BE2C (cell line): Measurements from ENCODE around the gene SDR42E1. TPM values are rescaled to one million over a fixed set of nuclear protein-coding genes. Genes with fewer than 3 reads are reported as not detected.

ENCODE experiments used
- DNase-seq: peaks from one replicate; pipeline ENCODE4 v3.0.0-alpha.2; 2020
- H3K27me3 ChIP-seq: fragments of 250-450 bp; sonication (Bioruptor Pico); 2 replicates; pipeline ENCODE4 v1.5.1; 2020; ENCODE audit warnings: mild to moderate bottlenecking
- H3K36me3 ChIP-seq: fragments of 250-450 bp; sonication (Bioruptor Pico); 2 replicates; pipeline ENCODE4 v1.5.1; 2020; ENCODE audit warnings: mild to moderate bottlenecking
- H3K4me1 ChIP-seq: fragments of 250-450 bp; sonication (Bioruptor Pico); 2 replicates; pipeline ENCODE4 v1.5.1; 2020
- H3K4me3 ChIP-seq: 2 replicates; pipeline ENCODE4 v1.5.1; 2011; ENCODE audit warnings: low read depth, low read length
- H3K9me3 ChIP-seq: fragments of 250-450 bp; sonication (Bioruptor Pico); 2 replicates; pipeline ENCODE4 v1.5.1; 2020
- CTCF ChIP-seq: IDR thresholded peaks from 2 replicates; pipeline ENCODE4 v1.5.1; 2012; ENCODE audit warnings: mild to moderate bottlenecking, low read depth, low read length
- polyA plus RNA-seq: library from polyadenylated mRNA; unstranded; fragments of >200 nt; gene quantifications from one replicate; pipeline ENCODE4 v1.2.1, GENCODE V29; 2012; ENCODE audit warnings: low read depth, missing spikeins; ENCODE audit not compliant: insufficient read length, insufficient read depth

Gene SDR42E1, protein sequence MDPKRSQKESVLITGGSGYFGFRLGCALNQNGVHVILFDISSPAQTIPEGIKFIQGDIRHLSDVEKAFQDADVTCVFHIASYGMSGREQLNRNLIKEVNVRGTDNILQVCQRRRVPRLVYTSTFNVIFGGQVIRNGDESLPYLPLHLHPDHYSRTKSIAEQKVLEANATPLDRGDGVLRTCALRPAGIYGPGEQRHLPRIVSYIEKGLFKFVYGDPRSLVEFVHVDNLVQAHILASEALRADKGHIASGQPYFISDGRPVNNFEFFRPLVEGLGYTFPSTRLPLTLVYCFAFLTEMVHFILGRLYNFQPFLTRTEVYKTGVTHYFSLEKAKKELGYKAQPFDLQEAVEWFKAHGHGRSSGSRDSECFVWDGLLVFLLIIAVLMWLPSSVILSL
- 0.06 TPM for polyA plus RNA-seq

- no peaks in the 10 kb centered on the region; the same call in 1 of the 2 replicates for H3K9me3 ChIP-seq
- H3K36me3 ChIP-seq = no peaks in the 10 kb centered on the region
- no peaks in the 10 kb centered on the region for H3K4me1 ChIP-seq
- no peak within 1 kb of the TSS for H3K4me3 ChIP-seq
- no peaks in the 10 kb centered on the region for H3K27me3 ChIP-seq
- no peak for TF ChIP-seq CTCF
- no peak for DNase-seq
These were observed at the start of gene SDR42E1 for GRCh38 chr16:82011199-82011641. TSS of gene SDR42E1 (minus strand) at chr16:82011470. CDS start at chr16:82000858, 10,612 bp downstream.

DNA sequence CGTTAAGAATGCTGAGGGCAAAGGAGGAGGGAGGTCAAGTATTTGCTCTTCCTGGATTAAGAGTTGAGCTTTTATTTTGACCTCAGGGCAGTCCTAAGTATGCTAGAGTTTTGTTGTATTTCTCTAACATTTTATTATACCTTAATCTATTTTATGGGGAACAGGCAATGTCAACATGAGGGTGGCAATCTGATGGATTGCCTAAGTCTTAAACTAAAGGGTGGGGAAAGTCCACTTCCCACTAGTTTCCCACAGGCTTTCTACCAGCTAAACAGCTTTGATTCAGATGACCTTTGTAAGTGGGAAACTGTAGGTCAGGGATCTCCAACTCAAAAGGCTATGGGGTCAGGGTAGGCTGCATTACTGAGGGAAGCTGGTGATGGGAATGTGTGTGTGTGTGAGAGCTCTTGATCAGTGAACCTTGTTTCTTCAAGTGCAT lies 48.7 kb upstream of the SDR42E1 start:
- H3K36me3 ChIP-seq = no peaks in the 10 kb centered on the region
- no peaks in the 10 kb centered on the region for H3K4me1 ChIP-seq
- H3K9me3 ChIP-seq = no peaks in the 10 kb centered on the region
- no peak for TF ChIP-seq CTCF
- H3K4me3 ChIP-seq = no peak overlapping the region
- no peaks in the 10 kb centered on the region for H3K27me3 ChIP-seq
- no peak for DNase-seq

- Histone ChIP-seq H3K4me3 (no peak overlapping the region), H3K9me3 (no peaks in the 10 kb centered on the region), H3K36me3 (no peaks in the 10 kb centered on the region), H3K4me1 (no peaks in the 10 kb centered on the region), H3K27me3 (no peaks in the 10 kb centered on the region)
- no peak for TF ChIP-seq CTCF
- no peak for DNase-seq
These were observed 48.1 kb upstream of the SDR42E1 start for GRCh38 chr16:82059161-82059982.

GRCh38 chr16:82056550-82056896 lies 45.3 kb upstream of the SDR42E1 start:
- H3K27me3 ChIP-seq = no peaks in the 10 kb centered on the region
- TF ChIP-seq CTCF = no peak
- H3K4me1 ChIP-seq = no peaks in the 10 kb centered on the region

GRCh38 chr16:82055728-82056549 lies 44.7 kb upstream of the SDR42E1 start:
- H3K4me3 ChIP-seq = no peak overlapping the region
- H3K9me3 ChIP-seq = no peaks in the 10 kb centered on the region
- no peaks in the 10 kb centered on the region for H3K4me1 ChIP-seq
- no peaks in the 10 kb centered on the region for H3K36me3 ChIP-seq
- no peaks in the 10 kb centered on the region for H3K27me3 ChIP-seq
- no peak for DNase-seq
- no peak for TF ChIP-seq CTCF

More at GRCh38 chr16:82056550-82056896, 45.3 kb upstream of the SDR42E1 start:
- Histone ChIP-seq H3K9me3 (no peaks in the 10 kb centered on the region), H3K4me3 (no peak overlapping the region), H3K36me3 (no peaks in the 10 kb centered on the region)
- no peak for DNase-seq
